GM12891 (cell line): ENCODE data around the gene BST2.

Experiments
- POLR2A ChIP-seq: IDR thresholded peaks from 2 replicates; pipeline ENCODE4 v1.6.1; 2011; ENCODE audit warnings: low read depth, low read length, control low read depth
- POLR2AphosphoS5 ChIP-seq: IDR thresholded peaks from 2 replicates; pipeline ENCODE4 v1.6.1; 2011; ENCODE audit warnings: low read depth, low read length, control low read depth
- TAF1 ChIP-seq: IDR thresholded peaks from 2 replicates; pipeline ENCODE4 v1.6.1; 2011; ENCODE audit warnings: low read depth, low read length, control low read depth

DNA sequence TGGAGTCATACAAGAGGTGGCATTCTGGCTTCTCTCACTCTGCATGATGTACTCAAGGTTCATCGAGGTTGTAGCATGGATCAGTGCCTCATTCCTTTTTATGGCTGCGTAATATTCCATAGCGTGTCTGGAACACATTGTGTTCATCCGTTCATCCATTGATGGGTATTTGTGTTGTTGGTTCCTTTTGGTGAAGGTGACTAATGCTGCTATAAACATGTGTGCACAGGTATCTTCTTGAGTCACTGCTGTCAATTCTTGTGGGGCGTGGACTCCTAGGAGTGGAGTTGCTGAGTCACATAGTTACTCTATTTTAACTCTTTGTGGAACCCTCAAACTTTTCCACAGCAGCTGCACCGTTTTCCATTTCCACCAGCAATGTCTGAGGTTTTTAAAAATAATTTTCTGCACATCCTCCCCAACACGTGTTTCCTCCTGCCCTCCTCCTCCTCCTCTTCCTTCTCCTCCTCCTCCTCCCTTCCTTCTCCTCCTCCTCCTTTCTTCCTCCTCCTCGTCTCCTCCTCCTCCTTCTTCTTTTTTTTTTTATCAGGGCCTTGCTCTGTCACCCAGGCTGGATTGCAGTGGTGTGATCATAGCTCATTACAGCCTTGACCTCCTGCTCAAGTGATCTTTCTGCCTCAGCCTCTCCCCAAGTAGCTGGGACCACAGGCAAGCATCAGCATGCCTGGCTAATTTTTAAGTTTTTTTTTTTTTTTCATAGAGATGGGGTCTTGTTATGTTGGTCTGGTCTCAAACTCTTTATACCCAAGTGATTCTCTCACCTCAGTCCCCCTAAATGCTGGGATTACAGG lies 45.0 kb upstream of the BST2 start:
- TF ChIP-seq POLR2AphosphoS5 (no peak), POLR2A (no peak), TAF1 (no peak)
